HepG2 (cell line): ENCODE measurements around the gene KCTD13. TPM values are rescaled to one million over a fixed set of nuclear protein-coding genes. Genes with fewer than 3 reads are reported as not detected.

Source experiments
- ATAC-seq: fragments of 200-7000 bp; cut with Tn5 transposase; 3 replicates; pipeline ENCODE4 v1.9.1; 2020; ENCODE audit warnings: mild to moderate bottlenecking, moderate library complexity
- BruUV-seq: library from RNA; stranded (reverse); fragments of 400-500 nt; replicated peaks from 2 replicates; lab custom pipeline; 2021; lab: Mats Ljungman, UMichigan
- CTCF ChIA-PET: fragments of 300-600 bp; formaldehyde crosslinking; extraction: SDS; loops from one replicate; lab custom pipeline; 2021; ENCODE audit warnings: low total read pairs, inconsistent platforms, low intra/inter-chr PET ratio; lab: Yijun Ruan, JAX
- POLR2A ChIA-PET: fragments of 350-600 bp; sonication (Branson Sonifier 250); formaldehyde crosslinking; loops from one replicate; lab custom pipeline; 2020; ENCODE audit warnings: antibody characterized with exemption, inconsistent platforms; lab: Yijun Ruan, JAX
- DNase-seq: peaks from one replicate; pipeline ENCODE4 v3.0.0-alpha.2; 2015; ENCODE audit warnings: low spot score
- FAIRE-seq: peaks from 3 replicates; lab custom pipeline; 2011; peaks lifted over from hg19 to GRCh38; lab: Jason Lieb, UNC
- H2AFZ ChIP-seq: one replicate; pipeline ENCODE4 v1.6.1; 2011; ENCODE audit warnings: low read length, inconsistent platforms
- H3K27ac ChIP-seq: fragments of 300-600 bp; 3 replicates; pipeline ENCODE4 v1.8.0; 2011; ENCODE audit warnings: mixed run types, mild to moderate bottlenecking, mixed read lengths, low read length, inconsistent platforms; ENCODE audit not compliant: insufficient read depth; ENCODE audit errors: extremely low read length
- H3K27me3 ChIP-seq, 2 experiments: fragments of 200-600 bp in 1 of 2; 2 replicates in 1 of 2; 3 replicates in 1 of 2; pipeline versions ENCODE4 v1.6.0 to v1.8.0; 2011; ENCODE audit warnings: low read length in 2 of 2, mild to moderate bottlenecking in 2 of 2, moderate library complexity in 2 of 2, inconsistent platforms in 1 of 2; ENCODE audit not compliant: insufficient read depth in 2 of 2, control insufficient read depth in 1 of 2
- H3K36me3 ChIP-seq, 2 experiments: fragments of 200-600 bp in 1 of 2; replicated peaks in 1 of 2; 2 replicates in 1 of 2; 3 replicates in 1 of 2; pipeline versions ENCODE4 v1.5.1 to v1.8.0; 2011; ENCODE audit warnings: low read length in 2 of 2, inconsistent platforms in 1 of 2; ENCODE audit not compliant: insufficient read depth in 2 of 2, control insufficient read depth in 1 of 2
- H3K4me1 ChIP-seq: 2 replicates; pipeline ENCODE4 v1.5.1; 2012; ENCODE audit warnings: low read length, inconsistent platforms; ENCODE audit not compliant: insufficient read depth
- H3K4me2 ChIP-seq: 2 replicates; pipeline ENCODE4 v1.6.0; 2011; ENCODE audit warnings: low read depth, low read length, inconsistent platforms
- H3K4me3 ChIP-seq, 3 experiments: fragments of 200-600 bp in 1 of 3; sonication (generic), shearing (Covaris generic) in 1 of 3; replicated peaks in 1 of 3; 2 replicates each; pipeline ENCODE4 v1.5.1; 2011 to 2016; ENCODE audit warnings: low read length in 3 of 3, inconsistent platforms in 2 of 3, low read depth in 2 of 3, mild to moderate bottlenecking in 2 of 3, control low read depth in 1 of 3, mixed read lengths in 1 of 3; ENCODE audit not compliant: insufficient read depth in 1 of 3
- H3K79me2 ChIP-seq: one replicate; pipeline ENCODE4 v1.6.1; 2011; ENCODE audit warnings: low read length, inconsistent platforms; ENCODE audit not compliant: insufficient read depth
- H3K9ac ChIP-seq: 2 replicates; pipeline ENCODE4 v1.6.0; 2011; ENCODE audit warnings: mild to moderate bottlenecking, low read depth, low read length, inconsistent platforms; ENCODE audit not compliant: insufficient read depth
- H3K9me3 ChIP-seq: 2 replicates; pipeline ENCODE4 v1.5.1; 2012; ENCODE audit warnings: mild to moderate bottlenecking, low read length
- H4K20me1 ChIP-seq: 2 replicates; pipeline ENCODE4 v1.6.0; 2011; ENCODE audit warnings: inconsistent platforms, mild to moderate bottlenecking, low read length, moderate library complexity; ENCODE audit not compliant: insufficient read depth
- MNT ChIP-seq: fragments of 450-650 bp; IDR thresholded peaks from 2 replicates; pipeline ENCODE4 v1.6.1; 2016
- STAG1 ChIP-seq: sonication (generic); formaldehyde crosslinking; IDR thresholded peaks from 2 replicates; pipeline ENCODE4 v1.4.0; 2020; ENCODE audit warnings: missing genetic modification reagents
- ZBTB10 ChIP-seq: sonication (generic); formaldehyde crosslinking; IDR thresholded peaks from 2 replicates; pipeline ENCODE4 v1.4.0; 2020; ENCODE audit warnings: missing genetic modification reagents, borderline replicate concordance
- ZBTB34 ChIP-seq: sonication (generic); formaldehyde crosslinking; IDR thresholded peaks from 2 replicates; pipeline ENCODE4 v1.8.0; 2022; ENCODE audit warnings: mild to moderate bottlenecking, missing genetic modification reagents
- ZNF768 ChIP-seq: sonication (generic); formaldehyde crosslinking; IDR thresholded peaks from 2 replicates; pipeline ENCODE4 v1.4.0; 2020; ENCODE audit warnings: missing genetic modification reagents
- WGBS: methylation state at CpG from one replicate; pipeline ENCODE4 v1.1.6; 2017; ENCODE audit warnings: low lambda C conversion rate; 5-methylcytosine and 5-hydroxymethylcytosine counted together
- in situ Hi-C: cut with HindIII; loops from 2 replicates; pipeline ENCODE4 v1.10.0; 2017; ENCODE audit warnings: low pct_unique_long_range_greater_than_20kb; ENCODE audit not compliant: extremely low pct_ligation_motif_present
- intact Hi-C: fragments of 100-400 bp; cut with micrococcal nuclease; formaldehyde crosslinking; loops from one replicate; pipeline ENCODE4 v1.10.0; 2022; ENCODE audit not compliant: unreplicated experiment
- polyA plus RNA-seq, 8 experiments: library from polyadenylated mRNA; depleted of rRNA in 3 of 8; stranded (reverse) in 7 of 8; unstranded in 1 of 8; fragments of >200 nt; fragmentation: Illumina TruSeq in 4 of 8; extraction: Trizol in 4 of 8; gene quantifications; 2 replicates each; pipeline versions ENCODE4 v1.2.1 to v1.2.3, GENCODE V29; 2011 to 2016; ENCODE audit warnings: low read depth in 4 of 8, missing spikeins in 1 of 8, mixed read lengths in 1 of 8; ENCODE audit not compliant: insufficient read depth in 1 of 8
- total RNA-seq, 5 experiments: library from RNA; depleted of rRNA; stranded (reverse); fragments of >200 nt; fragmentation: Illumina TruSeq; extraction: Trizol; gene quantifications; 2 replicates each; pipeline ENCODE4 v1.2.3, GENCODE V29; 2016; ENCODE audit warnings: low read depth in 1 of 5

Gene KCTD13
- total and polyA plus RNA-seq, 2 of the 13 experiments (the other 11 are each of a cell fraction or from before 2014, with no cell fraction given), result 6.3 to 14.7 TPM

- H3K27me3 ChIP-seq, result no peaks in the 10 kb centered on the region; a peak in 1 of 5 replicates
- CTCF ChIA-PET, result no interaction called here
- H3K9me3 ChIP-seq, result no peaks in the 10 kb centered on the region
- H3K4me2 ChIP-seq, result no peak overlapping the region
- H3K4me1 ChIP-seq, result peaks cover 27% of the 10 kb centered on the region
- intact Hi-C loops, result no loop called here
- in situ Hi-C loops, result no loop called here
- H3K36me3 ChIP-seq, result peaks cover 1 to 10% of the 10 kb centered on the region in 2 experiments; a peak in 2 of 5 replicates
- no peaks in the 10 kb centered on the region for H4K20me1 ChIP-seq
- no peak overlapping the region for H3K4me3 ChIP-seq
- ATAC-seq (no peak), FAIRE-seq (no peak), DNase-seq (no peak)
- over 99% methylated on average over 12 of the region's 13 CpGs for WGBS
- BruUV-seq, result no TSS peak
- no peak overlapping the region for H2AFZ ChIP-seq
- TF ChIP-seq STAG1 (CRISPR knock-in tag), result no peak
- TF ChIP-seq ZBTB34 (CRISPR knock-in tag), result no peak
- 0 out of 2 replicates have a peak, but pooled peaks have one; percentile 15 for TF ChIP-seq ZNF768 (CRISPR knock-in tag)
- no peak for TF ChIP-seq MNT
- no peak for TF ChIP-seq ZBTB10 (CRISPR knock-in tag)
- H3K9ac ChIP-seq, result no peak overlapping the region
- POLR2A ChIA-PET, result no interaction called here
- H3K79me2 ChIP-seq, result peaks cover 19% of the 10 kb centered on the region
- no peak overlapping the region for H3K27ac ChIP-seq
Observed at GRCh38 chr16:29905668-29906067, 20.4 kb downstream of the KCTD13 start.
